Neural cell (in vitro differentiated cells): ENCODE measurements around the gene PSMB3.

Source experiments
- CTCF ChIP-seq: fragments of 450-650 bp; IDR thresholded peaks from 2 replicates; pipeline ENCODE4 v1.5.1; 2014; ENCODE audit warnings: antibody characterized with exemption, mild to moderate bottlenecking, moderate library complexity; ENCODE audit not compliant: poor library complexity, severe bottlenecking
- EZH2 ChIP-seq: fragments of 200-600, 300-800 bp; shearing (Covaris generic), sonication (generic); IDR thresholded peaks from 2 replicates; pipeline ENCODE4 v1.6.1; 2014; ENCODE audit warnings: antibody characterized with exemption, low read length, borderline replicate concordance, mild to moderate bottlenecking; ENCODE audit not compliant: insufficient read depth, poor library complexity, severe bottlenecking
- POLR2AphosphoS5 ChIP-seq: IDR thresholded peaks from 2 replicates; pipeline ENCODE4 v1.6.1; 2012

DNA sequence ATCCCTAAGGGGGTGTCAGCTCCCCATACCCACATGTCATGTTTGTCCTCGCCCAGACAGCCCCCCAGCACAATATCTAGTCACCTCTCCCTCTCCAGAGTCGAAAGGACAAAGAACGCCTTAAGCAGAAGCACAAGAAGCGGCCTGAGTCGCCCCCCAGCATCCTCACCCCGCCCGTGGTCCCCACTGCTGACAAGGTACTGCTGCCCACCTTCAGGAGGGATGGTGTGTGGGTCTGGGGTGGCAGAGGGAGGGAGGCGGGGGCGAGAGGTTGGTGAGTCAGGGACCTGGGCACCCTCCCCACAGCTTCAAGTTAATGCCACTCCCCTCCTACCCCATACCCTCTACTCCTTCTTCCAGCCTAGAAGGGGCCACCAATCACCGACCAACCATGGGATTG, 39.9 kb upstream of the PSMB3 start:
- TF ChIP-seq EZH2 (no peak), POLR2AphosphoS5 (no peak), CTCF (no peak)
